ENCODE results near the gene OR8A1.
"Not testable (repeated sequence)": the region's sequence is repeated elsewhere in the genome, so short reads cannot be mapped to it uniquely, and the experiment has no call there.

- TF ChIP-seq CTCF, POLR2A, POLR2AphosphoS5 (IDR thresholded peaks at IDR 0.05): not testable (repeated sequence)
Measured at GRCh38 chr11:124602723-124603122, 32.9 kb downstream of the OR8A1 start.

Data from prostate gland (tissue), 2 donors.